ENCODE data around the gene RBX1.
"Not testable (repeated sequence)": the region's sequence is repeated elsewhere in the genome, so short reads cannot be mapped to it uniquely, and the experiment has no call there.

The RBX1 gene

GRCh38 chr22:40973144-40973543 is 22.0 kb downstream of the RBX1 start:
- DNase-seq, result no peak

GRCh38 chr22:40975366-40975765 is 24.2 kb downstream of the RBX1 start:
- no peak for DNase-seq

- no peak for DNase-seq
Measured at GRCh38 chr22:40976866-40977700, 25.9 kb downstream of the RBX1 start.

- no peak for DNase-seq
Measured at GRCh38 chr22:40979198-40979597, 28.0 kb downstream of the RBX1 start.

- DNase-seq, result no peak
Measured at GRCh38 chr22:40979871-40980270, 28.7 kb downstream of the RBX1 start.

- no peak for DNase-seq
Measured at GRCh38 chr22:40982482-40983385, 31.6 kb downstream of the RBX1 start.

GRCh38 chr22:40991298-40991697 is 40.1 kb downstream of the RBX1 start:
- DNase-seq, result no peak

GRCh38 chr22:40995821-40996220 is 44.6 kb downstream of the RBX1 start:
- DNase-seq, result no peak

- DNase-seq, result no peak
Measured at GRCh38 chr22:40997520-40997919, 46.3 kb downstream of the RBX1 start.

GRCh38 chr22:41000040-41000565 is 48.9 kb downstream of the RBX1 start:
- DNase-seq, result no peak

GRCh38 chr22:41000941-41001721 is 50.0 kb downstream of the RBX1 start:
- no peak for DNase-seq

GRCh38 chr22:41001722-41002122 is 50.5 kb downstream of the RBX1 start:
- no peak for DNase-seq

- not testable (repeated sequence) for DNase-seq
Measured at GRCh38 chr22:41002386-41002785, 51.2 kb downstream of the RBX1 start.

- no peak for DNase-seq
Measured at GRCh38 chr22:41003066-41003465, 51.9 kb downstream of the RBX1 start.

- no peak for DNase-seq
Measured at GRCh38 chr22:41003976-41004375, 52.8 kb downstream of the RBX1 start.

GRCh38 chr22:41009222-41009948 is 58.2 kb downstream of the RBX1 start:
- DNase-seq, result no peak

GRCh38 chr22:41015003-41015402 is 63.8 kb downstream of the RBX1 start:
- DNase-seq, result no peak

GRCh38 chr22:41021061-41021612 is 70.0 kb downstream of the RBX1 start:
- no peak for DNase-seq

- DNase-seq, result peak; percentile 46
Measured at GRCh38 chr22:41021613-41022454, 70.7 kb downstream of the RBX1 start.

GRCh38 chr22:41022470-41023298 is 71.5 kb downstream of the RBX1 start:
- DNase-seq, result peak; percentile 78
